Medulla oblongata (tissue), 1 donor: ENCODE measurements around the gene PTPRA.
"Not testable (repeated sequence)": the region's sequence is repeated elsewhere in the genome, so short reads cannot be mapped to it uniquely, and the experiment has no call there.

ENCODE experiments used
- DNase-seq: peaks from one replicate; pipeline ENCODE4 v3.0.0-alpha.2; 2015; ENCODE audit errors: extremely low spot score

Gene PTPRA

DNA sequence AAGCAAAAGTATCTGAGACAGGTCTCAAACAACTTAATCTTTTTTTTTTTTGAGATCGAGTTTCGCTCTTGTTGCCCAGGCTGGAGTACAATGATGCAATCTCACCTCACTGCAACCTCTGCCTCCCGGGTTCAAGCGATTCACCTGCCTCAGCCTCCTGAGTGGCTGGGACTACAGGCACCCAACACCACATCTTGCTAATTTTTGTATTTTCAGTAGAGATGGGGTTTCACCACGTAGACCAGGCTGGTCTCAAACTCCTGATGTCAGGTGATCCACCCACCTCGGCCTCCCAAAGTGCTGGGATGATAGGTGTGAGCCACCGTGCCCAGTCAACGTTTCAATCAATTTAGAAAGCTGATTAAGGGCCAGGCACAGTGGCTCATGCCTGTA is 200.0 kb downstream of the PTPRA start:
- DNase-seq, result not testable (repeated sequence)

DNA sequence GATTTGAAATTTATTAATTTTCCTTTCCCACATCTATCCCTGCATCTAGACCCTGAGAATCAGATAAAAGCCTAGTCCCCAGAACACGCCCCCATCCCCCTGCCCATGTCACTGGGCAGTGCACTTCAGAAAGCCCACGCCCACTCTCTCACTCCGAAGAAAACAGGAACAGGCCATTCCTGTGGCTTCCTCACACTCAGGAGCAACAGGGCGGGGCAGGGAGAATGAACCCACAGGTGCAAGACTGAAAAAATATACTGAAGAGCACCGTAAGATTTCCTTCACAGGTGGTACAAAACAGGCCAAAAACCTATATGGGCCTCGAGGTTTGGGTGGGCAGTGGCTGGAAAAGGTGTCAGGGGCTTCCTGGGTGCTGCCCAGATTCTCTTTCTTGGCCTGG is 201.5 kb downstream of the PTPRA start:
- no peak for DNase-seq

DNA sequence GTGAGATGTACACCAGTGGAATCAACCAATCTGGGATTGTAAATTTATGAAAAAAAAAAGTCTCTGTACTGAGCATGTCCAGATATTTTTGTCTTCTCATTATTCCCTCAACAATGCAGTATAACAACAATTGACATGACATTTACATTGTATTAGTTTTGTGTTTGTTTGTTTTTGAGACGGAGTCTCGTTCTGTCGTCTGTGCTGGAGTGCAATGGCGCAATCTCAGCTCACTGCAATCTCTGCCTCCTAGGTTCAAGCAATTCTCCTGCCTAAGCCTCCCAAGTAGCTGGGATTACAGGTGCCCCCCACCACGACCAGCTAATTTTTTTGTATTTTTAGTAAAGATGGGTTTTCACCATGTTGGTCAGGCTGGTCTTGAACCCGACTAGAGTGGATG is 202.0 kb downstream of the PTPRA start:
- DNase-seq, result not testable (repeated sequence)

DNA sequence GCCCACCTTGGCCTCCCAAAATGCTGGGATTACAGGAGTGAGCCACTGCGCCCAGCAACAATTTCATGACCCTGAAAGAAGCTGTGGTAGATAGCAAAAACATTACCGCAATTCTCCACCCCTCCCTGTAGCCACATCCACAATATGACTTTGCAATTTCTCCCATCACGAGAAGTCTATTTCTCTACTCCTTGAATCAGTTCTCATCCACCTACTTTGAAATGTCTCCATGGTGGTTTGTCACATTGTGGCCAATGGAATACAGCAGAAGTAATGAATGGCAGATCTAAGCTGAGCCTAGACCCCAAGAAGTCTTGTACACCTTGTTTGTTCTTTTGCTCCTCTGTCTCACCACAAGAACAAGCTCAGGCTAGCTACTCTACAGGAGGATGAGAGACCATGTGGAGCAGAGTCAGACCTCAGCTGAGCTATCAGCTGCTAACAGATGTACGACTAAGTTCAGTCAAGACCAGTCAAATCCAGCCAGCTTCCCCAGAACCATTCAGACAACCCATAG is 204.4 kb downstream of the PTPRA start:
- DNase-seq, result no peak

DNA sequence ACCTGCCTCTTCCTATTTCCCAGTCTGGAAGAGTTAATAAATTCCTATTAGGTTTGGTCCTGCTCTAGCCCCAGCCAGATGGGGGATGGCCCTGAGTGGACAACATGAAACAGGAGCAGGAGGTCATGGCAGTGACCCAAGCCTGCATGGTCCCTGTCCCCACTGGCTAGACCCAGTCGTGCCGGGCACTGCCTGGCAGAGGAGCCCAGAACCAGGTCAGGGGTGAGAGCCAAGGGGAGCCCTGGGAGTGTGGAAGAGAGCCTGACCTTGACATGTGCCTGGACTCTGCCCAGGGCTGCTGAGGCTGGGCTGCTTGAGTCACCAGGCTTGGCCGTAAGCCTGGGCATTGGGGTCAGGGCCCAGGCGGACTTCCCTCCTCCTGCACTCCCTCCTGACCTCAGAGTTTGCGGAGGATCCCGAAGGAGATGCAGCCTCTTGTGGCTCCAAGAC is 207.7 kb downstream of the PTPRA start:
- DNase-seq, result peak; percentile 36

DNA sequence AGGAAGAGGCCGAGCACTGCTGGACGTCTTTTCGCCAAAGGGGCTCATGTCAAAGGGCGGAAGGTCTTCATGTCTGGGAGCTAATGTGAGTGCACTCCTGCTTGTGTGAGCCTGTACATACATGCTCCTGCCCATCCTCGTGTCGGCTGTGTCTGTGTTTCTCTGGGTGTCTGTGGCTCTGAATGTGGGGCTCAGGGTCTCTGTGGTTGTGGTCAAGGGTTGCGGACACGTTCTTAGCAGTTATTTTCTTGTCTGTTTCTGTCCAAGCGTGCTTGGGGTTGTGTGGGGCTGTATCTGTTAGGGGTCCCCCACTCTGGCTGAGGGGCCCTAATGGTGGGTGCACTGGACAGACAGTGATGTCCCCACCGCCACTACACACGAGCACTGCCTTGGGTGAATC is 208.4 kb downstream of the PTPRA start:
- no peak for DNase-seq

DNA sequence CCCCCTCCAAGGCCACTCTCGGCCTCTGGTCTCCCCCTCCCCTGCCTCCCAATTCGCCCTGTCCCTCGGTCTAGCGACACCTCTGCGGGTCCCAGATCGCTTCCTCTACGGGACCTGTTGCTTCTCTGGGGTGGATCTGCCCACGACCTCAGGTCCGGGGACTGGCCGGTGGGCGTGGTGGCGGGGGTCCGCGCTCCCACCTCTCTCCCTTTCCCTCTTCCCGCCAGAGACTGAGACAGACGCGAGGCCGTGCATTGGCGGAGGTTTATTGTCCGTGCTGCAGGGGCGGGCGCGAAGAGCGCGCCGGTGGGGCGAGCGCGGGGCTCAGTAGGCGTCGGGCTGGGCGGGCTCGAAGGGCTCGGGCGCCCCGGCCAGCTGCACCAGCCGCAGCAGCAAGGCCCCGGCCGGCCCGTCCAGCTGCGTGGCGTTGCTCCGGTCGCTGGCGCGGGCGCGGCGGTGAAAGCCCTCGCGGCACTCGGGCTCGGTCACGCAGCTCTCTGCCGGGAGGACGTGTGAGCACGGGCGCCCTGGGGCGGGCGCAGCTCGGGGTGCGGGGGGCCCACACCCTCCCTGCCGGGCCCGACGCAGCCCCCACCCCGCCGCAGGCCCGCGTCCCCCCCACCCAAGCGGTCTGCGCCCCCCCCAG is 209.1 kb downstream of the PTPRA start:
- no peak for DNase-seq

DNA sequence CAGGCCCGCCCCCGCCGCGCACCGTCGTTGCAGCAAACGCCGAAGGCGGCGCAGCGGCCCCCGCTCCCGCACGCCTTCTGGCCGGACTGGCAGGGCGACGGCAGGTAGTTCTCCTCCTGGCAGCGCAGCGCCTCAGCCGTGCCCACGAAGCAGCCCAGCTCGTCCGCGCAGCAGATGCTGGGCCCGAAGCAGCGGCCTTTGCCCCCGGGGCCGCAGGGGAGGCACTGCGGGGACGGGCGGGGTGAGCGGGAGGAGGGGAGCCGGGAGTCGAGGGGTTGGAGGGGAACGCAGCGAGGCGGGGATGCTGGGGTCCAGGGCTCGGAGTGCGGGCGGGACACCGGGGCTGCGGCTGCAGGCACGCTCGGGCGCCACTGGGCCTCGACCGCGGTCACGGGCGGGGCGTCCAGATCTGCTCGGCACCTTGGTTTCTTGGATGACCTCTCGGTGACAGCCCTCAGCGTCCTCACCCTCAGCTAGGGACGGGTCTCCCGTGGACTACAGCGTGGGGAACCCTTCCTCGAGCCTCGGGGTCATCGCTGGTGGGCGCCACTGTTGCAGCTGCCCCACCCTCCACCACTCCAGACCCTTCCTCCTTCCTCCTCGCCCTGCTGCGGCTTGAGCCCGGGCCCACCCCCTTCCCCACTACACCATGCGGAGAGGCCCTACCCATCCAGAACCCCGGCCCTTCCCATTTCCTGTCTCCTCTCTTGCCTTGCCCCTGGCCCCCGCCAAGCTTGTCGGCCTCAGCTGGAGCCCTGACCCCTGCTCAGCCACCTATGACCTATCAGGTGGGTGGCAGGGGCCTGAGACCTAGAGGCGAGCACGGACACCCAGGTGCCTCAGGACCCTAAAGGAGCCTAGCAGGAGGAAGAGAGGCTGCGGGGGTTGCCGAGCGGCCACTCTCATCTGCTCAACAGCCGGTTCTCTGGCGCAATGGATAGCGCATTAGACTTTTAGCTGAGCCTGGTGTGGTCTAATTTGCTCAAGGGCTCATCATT is 210.0 kb downstream of the PTPRA start:
- no peak for DNase-seq

DNA sequence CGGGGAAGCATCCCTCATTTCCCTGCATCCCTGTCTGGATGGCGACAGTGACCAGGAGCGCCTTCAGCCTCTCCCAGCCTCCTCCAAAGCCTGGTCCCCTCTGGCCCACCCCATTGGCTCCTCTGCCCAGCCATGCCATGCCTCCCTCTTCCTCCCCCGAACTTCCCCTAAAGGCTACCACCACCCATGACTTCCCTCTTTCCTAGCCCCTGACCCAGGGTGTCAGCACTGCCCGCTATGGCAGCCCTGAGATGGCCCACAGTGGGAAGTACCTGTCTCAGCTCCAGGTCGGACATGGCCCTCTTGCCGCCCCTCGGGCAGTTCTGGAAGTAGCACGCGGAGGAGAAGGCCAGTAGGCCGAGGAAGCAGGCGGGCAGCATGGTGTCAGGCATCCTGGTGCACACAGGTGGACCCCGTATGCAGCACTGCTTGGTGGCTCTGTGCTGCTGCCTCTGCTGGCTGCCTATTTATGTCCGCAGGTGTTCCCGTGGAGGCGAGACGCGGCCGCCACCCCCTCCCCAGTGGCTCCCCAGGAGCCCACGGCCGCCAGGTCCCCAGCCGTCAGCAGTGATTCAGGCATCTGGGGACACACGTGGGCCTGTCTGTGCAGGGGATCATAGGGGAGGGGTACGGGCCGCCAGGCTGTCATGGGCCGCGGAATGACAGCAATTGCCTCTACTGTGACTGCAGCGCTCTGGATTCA is 211.2 kb downstream of the PTPRA start, which contains the start of gene AVP:
TSS of gene AVP (minus strand) at position 442 of the 703 bp plus-strand sequence. CDS start at position 392, 50 bp downstream.
- no peak for DNase-seq

- no peak for DNase-seq
Observed at GRCh38 chr20:3084986-3085360, 211.7 kb downstream of the PTPRA start.

DNA sequence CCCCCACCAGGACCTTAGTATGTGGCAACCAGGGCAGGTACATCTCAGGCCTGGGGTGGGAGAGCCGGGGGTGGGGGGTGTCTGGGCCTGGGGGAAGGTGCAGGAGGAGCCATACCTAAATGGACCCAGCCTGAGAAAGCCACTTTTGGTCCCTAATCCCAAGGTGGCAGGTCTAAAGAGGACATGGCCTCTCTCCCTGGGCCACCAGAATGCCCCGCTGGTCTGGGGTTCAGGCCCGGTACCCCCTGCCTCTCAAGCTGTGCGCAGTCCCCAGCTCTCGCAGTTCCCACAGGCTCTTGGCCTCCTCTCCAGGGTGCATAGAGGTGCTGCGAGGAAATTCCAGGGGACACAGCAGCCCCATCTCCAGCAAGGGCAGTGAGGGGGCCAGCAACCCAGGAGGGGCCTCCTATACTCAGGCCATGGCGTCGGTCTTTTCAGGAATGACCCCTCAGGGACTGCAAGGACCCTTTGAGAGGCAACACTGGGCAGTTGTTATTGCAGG is 212.3 kb downstream of the PTPRA start:
- no peak for DNase-seq

DNA sequence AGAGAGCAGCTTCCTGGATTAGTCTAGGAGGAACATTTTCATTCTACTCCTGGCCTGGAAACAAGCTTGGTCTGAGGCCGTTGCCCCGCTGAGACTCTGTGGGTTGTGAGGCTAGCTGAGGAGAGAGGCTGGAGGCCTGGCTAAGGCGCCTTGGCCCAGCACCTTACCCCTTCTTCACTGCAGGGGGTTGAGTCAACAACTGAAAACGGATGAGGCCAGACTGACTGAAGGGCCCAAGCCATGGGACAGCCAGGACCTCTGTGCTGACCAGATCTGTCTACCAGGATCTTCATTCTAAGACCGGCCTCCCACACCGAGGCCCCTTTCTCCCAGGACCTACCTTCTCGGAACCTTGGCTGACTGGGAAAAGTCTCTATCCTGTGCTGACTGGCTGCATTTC is 214.8 kb downstream of the PTPRA start:
- no peak for DNase-seq
